ENCODE data around the gene UTS2R.
A peak's percentile ranks its signal among the peaks of the same experiment; 100 is the strongest.

UTS2R gene

GRCh38 chr17:82390015-82390859 lies 18.7 kb downstream of the UTS2R start:
- DNase-seq: no peak

- no peak for DNase-seq
Measured at GRCh38 chr17:82390860-82391435, 19.4 kb downstream of the UTS2R start.

GRCh38 chr17:82391496-82392066 lies 20.0 kb downstream of the UTS2R start:
- DNase-seq: no peak

- no peak for DNase-seq
Measured at GRCh38 chr17:82392209-82392920, 20.8 kb downstream of the UTS2R start.

GRCh38 chr17:82392941-82393340 lies 21.4 kb downstream of the UTS2R start:
- no peak for DNase-seq

- no peak for DNase-seq
Measured at GRCh38 chr17:82394278-82394677, 22.7 kb downstream of the UTS2R start.

GRCh38 chr17:82396601-82397435 lies 25.3 kb downstream of the UTS2R start:
- no peak for DNase-seq

GRCh38 chr17:82397449-82398335 lies 26.1 kb downstream of the UTS2R start:
- DNase-seq: no peak

GRCh38 chr17:82399041-82399441 lies 27.5 kb downstream of the UTS2R start:
- DNase-seq: peak; percentile 98

- DNase-seq: peak; percentile 43
Measured at GRCh38 chr17:82399601-82400101, 28.1 kb downstream of the UTS2R start.

- DNase-seq: no peak
Measured at GRCh38 chr17:82400206-82400605, 28.6 kb downstream of the UTS2R start.

- DNase-seq: no peak
Measured at GRCh38 chr17:82400830-82401229, 29.3 kb downstream of the UTS2R start.

GRCh38 chr17:82402865-82403264 lies 31.3 kb downstream of the UTS2R start:
- no peak for DNase-seq

GRCh38 chr17:82403662-82404660 lies 32.4 kb downstream of the UTS2R start:
- no peak for DNase-seq

- no peak for DNase-seq
Measured at GRCh38 chr17:82405051-82405450, 33.5 kb downstream of the UTS2R start.

- DNase-seq: no peak
Measured at GRCh38 chr17:82406131-82406671, 34.6 kb downstream of the UTS2R start.

GRCh38 chr17:82407255-82407654 lies 35.7 kb downstream of the UTS2R start:
- no peak for DNase-seq

GRCh38 chr17:82408288-82408937 lies 36.8 kb downstream of the UTS2R start:
- no peak for DNase-seq

GRCh38 chr17:82408938-82409318 lies 37.4 kb downstream of the UTS2R start:
- no peak for DNase-seq
